T47D (cell line): ENCODE data around the gene CACNA2D2.

Experiments used
- DNase-seq, 2 experiments: peaks; one replicate each; pipeline versions ENCODE4 v3.0.0 to v3.0.0-alpha.2; 2011 to 2012; ENCODE audit warnings: low read depth in 1 of 2, low spot score in 1 of 2
- JUND ChIP-seq: IDR thresholded peaks from 2 replicates; pipeline ENCODE4 v1.6.1; 2012; ENCODE audit warnings: low read depth
- in situ Hi-C: cut with HindIII; loops from 2 replicates; pipeline ENCODE4 v1.10.0; 2016; ENCODE audit warnings: low sequenced_read_pairs, low pct_unique_long_range_greater_than_20kb

Gene CACNA2D2

GRCh38 chr3:50503504-50504342 is at the start of gene CACNA2D2:
Gene CACNA2D2, minus strand, starts transcription at chr3:50503634. Its CDS starts 211 bp downstream, at chr3:50503423.
- in situ Hi-C loops = no loop called here
- TF ChIP-seq JUND = no peak
- peak; percentile 73 to 83 for DNase-seq

- TF ChIP-seq JUND = no peak
- in situ Hi-C loops = no loop called here
- no peak for DNase-seq
Measured at GRCh38 chr3:50552598-50552997, 49.2 kb upstream of the CACNA2D2 start.

- peak in 1 of 2 experiments; percentile 46 for DNase-seq
- TF ChIP-seq JUND = no peak
- in situ Hi-C loops = no loop called here
Measured at GRCh38 chr3:50551681-50552435, 48.4 kb upstream of the CACNA2D2 start.

- no peak for TF ChIP-seq JUND
- no peak for DNase-seq
- in situ Hi-C loops = no loop called here
Measured at GRCh38 chr3:50551054-50551659, 47.7 kb upstream of the CACNA2D2 start.

- DNase-seq = peak; percentile 35 to 42
- TF ChIP-seq JUND = no peak
- in situ Hi-C loops = no loop called here
Measured at GRCh38 chr3:50550079-50550736, 46.8 kb upstream of the CACNA2D2 start.

DNA sequence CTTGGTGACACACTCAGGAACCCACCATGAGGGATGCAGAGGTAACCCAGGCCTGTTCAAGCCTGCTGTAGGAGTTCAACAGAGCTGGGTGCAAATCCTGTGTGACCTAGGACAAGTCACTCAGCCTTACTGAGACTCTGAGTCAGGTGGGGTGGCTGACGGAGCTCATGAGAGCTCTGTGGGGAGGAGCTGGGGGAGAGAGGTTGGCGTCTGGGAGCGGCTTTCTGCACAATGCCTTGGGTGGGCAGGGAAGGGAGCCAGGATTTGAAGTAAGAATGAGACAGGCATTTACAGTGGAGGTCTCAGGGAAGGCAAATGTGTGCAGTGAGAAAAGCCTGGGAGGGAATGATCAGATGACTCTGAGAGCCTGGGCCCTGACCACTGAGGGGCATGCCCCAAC is 45.8 kb upstream of the CACNA2D2 start:
- no peak for TF ChIP-seq JUND
- in situ Hi-C loops = no loop called here
- DNase-seq = no peak

DNA sequence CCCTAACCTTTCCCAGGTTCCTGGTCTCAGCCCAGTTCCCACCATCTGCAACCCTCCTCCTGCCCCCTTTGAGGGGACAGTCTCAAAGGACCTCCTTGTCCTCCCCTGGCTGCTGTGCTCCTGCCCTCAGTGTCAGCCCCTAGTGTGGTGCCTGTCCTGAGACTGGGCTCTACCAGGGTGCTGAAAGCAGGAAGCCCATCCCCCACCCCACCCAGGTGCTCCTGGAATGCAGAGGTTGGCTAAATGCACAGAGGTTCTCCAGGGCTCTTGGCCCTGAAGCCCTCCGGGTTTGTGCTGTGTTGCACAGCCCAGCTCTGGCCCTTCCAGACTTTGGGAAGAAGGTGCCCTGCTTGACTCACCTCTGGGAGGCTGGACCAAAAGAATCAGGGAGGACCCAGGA is 42.3 kb upstream of the CACNA2D2 start:
- no peak for DNase-seq
- in situ Hi-C loops = no loop called here
- no peak for TF ChIP-seq JUND

GRCh38 chr3:50542177-50543034 is 39.0 kb upstream of the CACNA2D2 start:
- TF ChIP-seq JUND = no peak
- in situ Hi-C loops = no loop called here
- peak; percentile 73 to 84 for DNase-seq

- in situ Hi-C loops = no loop called here
- DNase-seq = no peak
- TF ChIP-seq JUND = no peak
Measured at GRCh38 chr3:50539356-50540286, 36.2 kb upstream of the CACNA2D2 start.

GRCh38 chr3:50537421-50538129 is 34.1 kb upstream of the CACNA2D2 start:
- no peak for DNase-seq
- TF ChIP-seq JUND = no peak
- in situ Hi-C loops = no loop called here
